GM23338 (cell line): Measurements from ENCODE around the gene ZBTB46. TPM values are rescaled to one million over a fixed set of nuclear protein-coding genes. Genes with fewer than 3 reads are reported as not detected.

Experiments used
- ATAC-seq: fragments of 200-7000 bp; cut with Tn5 transposase; 3 replicates; pipeline ENCODE4 v1.9.1; 2020
- DNase-seq: peaks from one replicate; pipeline ENCODE4 v3.0.0-alpha.2; 2015; ENCODE audit warnings: low spot score
- H2AFZ ChIP-seq: fragments of 200-600 bp; sonication (generic); 2 replicates; pipeline ENCODE4 v1.8.0; 2016; ENCODE audit warnings: antibody characterized with exemption, mild to moderate bottlenecking, moderate library complexity
- H3F3A ChIP-seq: fragments of 200-600 bp; sonication (generic); replicated peaks from 2 replicates; pipeline ENCODE4 v1.8.0; 2017; ENCODE audit warnings: antibody characterized with exemption, mixed run types, low read depth
- H3K27ac ChIP-seq: fragments of 200-600 bp; sonication (generic); 2 replicates; pipeline ENCODE4 v1.6.1; 2016; ENCODE audit warnings: low read depth
- H3K27me3 ChIP-seq: fragments of 200-600 bp; sonication (generic); 2 replicates; pipeline ENCODE4 v1.8.0; 2016; ENCODE audit warnings: mild to moderate bottlenecking, mixed run types, moderate library complexity; ENCODE audit not compliant: insufficient read depth
- H3K36me3 ChIP-seq: fragments of 200-600 bp; sonication (generic); 2 replicates; pipeline ENCODE4 v1.8.0; 2016; ENCODE audit warnings: mild to moderate bottlenecking; ENCODE audit not compliant: insufficient read depth
- H3K4me1 ChIP-seq: fragments of 200-600 bp; sonication (generic); 2 replicates; pipeline ENCODE4 v1.8.0; 2016; ENCODE audit warnings: mild to moderate bottlenecking, moderate library complexity; ENCODE audit not compliant: insufficient read depth
- H3K4me2 ChIP-seq: fragments of 200-600 bp; sonication (generic); 2 replicates; pipeline ENCODE4 v1.7.1; 2017; ENCODE audit warnings: mixed run types
- H3K4me3 ChIP-seq: fragments of 200-600 bp; sonication (generic); 2 replicates; pipeline ENCODE4 v1.6.1; 2016; ENCODE audit warnings: mixed run types
- H3K79me2 ChIP-seq: fragments of 200-600 bp; sonication (generic); replicated peaks from 2 replicates; pipeline ENCODE4 v1.8.0; 2017; ENCODE audit warnings: mild to moderate bottlenecking; ENCODE audit not compliant: insufficient read depth
- H3K9me2 ChIP-seq: fragments of 200-600 bp; sonication (generic); 2 replicates; pipeline ENCODE4 v1.8.0; 2017; ENCODE audit not compliant: insufficient read depth
- H4K20me1 ChIP-seq: fragments of 200-600 bp; sonication (generic); replicated peaks from 2 replicates; pipeline ENCODE4 v1.8.0; 2017; ENCODE audit warnings: mild to moderate bottlenecking; ENCODE audit not compliant: insufficient read depth
- H3K27ac Mint-ChIP-seq: 2 replicates; pipeline ENCODE4 v1.8.0; 2020; ENCODE audit warnings: inconsistent platforms, mild to moderate bottlenecking, moderate library complexity, mixed read lengths
- H3K27me3 Mint-ChIP-seq: 3 replicates; pipeline ENCODE4 v1.8.0; 2022; ENCODE audit warnings: low read depth, mild to moderate bottlenecking, moderate library complexity, mixed read lengths, inconsistent platforms; ENCODE audit not compliant: insufficient read depth, poor library complexity
- H3K36me3 Mint-ChIP-seq: 3 replicates; pipeline ENCODE4 v1.8.0; 2021; ENCODE audit warnings: low read depth, mild to moderate bottlenecking, inconsistent platforms, moderate library complexity, mixed read lengths
- H3K4me1 Mint-ChIP-seq: 3 replicates; pipeline ENCODE4 v1.8.0; 2020; ENCODE audit warnings: mild to moderate bottlenecking, inconsistent platforms, mixed read lengths
- H3K4me3 Mint-ChIP-seq: 3 replicates; pipeline ENCODE4 v1.8.0; 2021; ENCODE audit warnings: moderate library complexity, mild to moderate bottlenecking, inconsistent platforms, mixed read lengths
- H3K9me3 Mint-ChIP-seq: 3 replicates; pipeline ENCODE4 v1.8.0; 2020; ENCODE audit warnings: moderate library complexity, mild to moderate bottlenecking, inconsistent platforms, mixed read lengths
- CREB1 ChIP-seq: fragments of 250-450 bp; sonication (Bioruptor Pico); IDR thresholded peaks from 2 replicates; pipeline ENCODE4 v1.5.0; 2020; ENCODE audit warnings: low read depth, mild to moderate bottlenecking, moderate library complexity
- EZH2 ChIP-seq: fragments of 200-600 bp; sonication (generic); IDR thresholded peaks from one replicate; pipeline ENCODE4 v1.8.0; 2017; ENCODE audit warnings: antibody characterized with exemption, mild to moderate bottlenecking, low read depth; ENCODE audit not compliant: unreplicated experiment
- EZH2phosphoT487 ChIP-seq: fragments of 200-600 bp; sonication (generic); IDR thresholded peaks from one replicate; pipeline ENCODE4 v1.8.1; 2018; ENCODE audit warnings: antibody characterized with exemption; ENCODE audit not compliant: unreplicated experiment
- JUNB ChIP-seq: IDR thresholded peaks from one replicate; pipeline ENCODE4 v1.6.1; 2016; ENCODE audit warnings: antibody characterized with exemption; ENCODE audit not compliant: unreplicated experiment
- NANOG ChIP-seq: IDR thresholded peaks from 2 replicates; pipeline ENCODE4 v1.6.1; 2016; ENCODE audit warnings: antibody characterized with exemption, borderline replicate concordance
- STAT1 ChIP-seq: IDR thresholded peaks from one replicate; pipeline ENCODE4 v1.6.1; 2016; ENCODE audit warnings: antibody characterized with exemption; ENCODE audit not compliant: unreplicated experiment
- ZNF114 ChIP-seq: fragments of 250-450 bp; sonication (Bioruptor Pico); IDR thresholded peaks from 2 replicates; pipeline ENCODE4 v1.5.0; 2020; ENCODE audit warnings: mild to moderate bottlenecking, moderate library complexity
- polyA plus RNA-seq: library from polyadenylated mRNA; unstranded; fragments of >200 nt; fragmentation: Nextera tagmentation; extraction: Ambion mirVana; gene quantifications from 2 replicates; pipeline ENCODE4 v1.2.1, GENCODE V29; 2016
- total RNA-seq: library from RNA; depleted of rRNA; stranded (reverse); fragments of >200 nt; shearing (Covaris generic); gene quantifications from 2 replicates; pipeline ENCODE4 v1.2.3, GENCODE V29; 2014
- TF ChIP-seq, protein P1 (sequence below): fragments of 250-450 bp; sonication (Bioruptor Pico); IDR thresholded peaks from 2 replicates; pipeline ENCODE4 v1.5.0; 2020; ENCODE audit warnings: mild to moderate bottlenecking, moderate library complexity
- TF ChIP-seq, protein P2 (sequence below), 2 experiments: fragments of 200-600 bp in 1 of 2; sonication (generic) in 1 of 2; conservative IDR thresholded peaks; 2 replicates each; pipeline versions ENCODE4 v1.5.1 to v1.6.1; 2016 to 2017; ENCODE audit warnings: antibody characterized with exemption in 2 of 2, low read depth in 2 of 2, mild to moderate bottlenecking in 2 of 2, moderate library complexity in 1 of 2
- TF ChIP-seq, protein P3 (sequence below): IDR thresholded peaks from 2 replicates; pipeline ENCODE4 v1.6.1; 2016; ENCODE audit warnings: antibody characterized with exemption

ZBTB46 gene
- total and polyA plus RNA-seq, 2 experiments from 2014 or later, result 3.2 to 26.9 TPM

DNA sequence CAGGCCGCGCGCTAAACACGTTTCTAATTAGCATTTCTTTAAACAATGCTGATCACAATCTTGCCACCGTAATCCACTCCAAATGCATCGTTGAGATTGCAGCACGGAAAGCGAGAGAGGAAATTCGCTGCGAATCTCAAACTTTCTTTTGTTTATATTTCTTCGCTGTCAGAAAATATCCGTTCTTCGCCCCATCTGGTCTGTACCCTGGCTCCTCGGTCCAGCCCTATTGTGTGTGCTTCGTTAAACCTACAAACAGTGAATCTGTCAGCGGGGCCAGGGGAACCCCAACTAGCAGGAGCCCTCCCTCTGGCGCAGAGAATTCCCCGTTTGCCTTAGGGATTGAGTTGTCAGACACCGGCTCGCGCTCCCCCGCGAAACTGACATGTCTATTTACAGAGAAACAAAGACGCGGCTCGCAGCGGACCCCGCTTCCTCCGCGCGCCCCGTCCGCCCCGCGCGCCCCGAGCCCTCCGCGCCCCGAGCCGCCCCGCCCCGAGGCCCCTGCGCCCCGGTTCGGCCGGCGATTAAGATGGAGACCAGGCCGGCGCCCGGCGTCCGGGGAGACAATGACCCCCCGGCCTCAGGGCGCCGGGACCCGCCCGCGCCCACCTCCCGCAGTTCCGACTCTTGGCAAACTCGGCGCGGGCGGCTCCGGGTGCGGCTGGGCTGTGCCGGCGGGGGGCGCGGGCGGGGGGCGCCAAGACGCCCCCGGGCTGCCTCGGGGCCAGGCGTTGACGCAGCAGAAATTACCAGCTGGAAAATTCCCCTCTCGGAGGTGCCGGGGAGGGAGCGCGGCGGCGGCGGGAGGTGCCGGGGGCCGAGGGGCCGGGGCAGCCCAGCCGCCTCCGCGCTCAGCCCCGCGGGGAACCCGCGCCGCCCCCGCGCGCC is 874 bp downstream of the ZBTB46 start:
- DNase-seq (peak; percentile 61), ATAC-seq (peak; percentile 1; the same call in 1 of the 3 replicates)
- H3K4me3 ChIP-seq, result peak overlapping the region; percentile 63
- H3K27me3 Mint-ChIP-seq, result peaks cover 33% of the 10 kb centered on the region
- H4K20me1 ChIP-seq, result peaks cover 31% of the 10 kb centered on the region
- H3K4me1 ChIP-seq, result peaks cover 27% of the 10 kb centered on the region
- peak; percentile 37 for TF ChIP-seq EZH2
- TF ChIP-seq, protein P1, sequence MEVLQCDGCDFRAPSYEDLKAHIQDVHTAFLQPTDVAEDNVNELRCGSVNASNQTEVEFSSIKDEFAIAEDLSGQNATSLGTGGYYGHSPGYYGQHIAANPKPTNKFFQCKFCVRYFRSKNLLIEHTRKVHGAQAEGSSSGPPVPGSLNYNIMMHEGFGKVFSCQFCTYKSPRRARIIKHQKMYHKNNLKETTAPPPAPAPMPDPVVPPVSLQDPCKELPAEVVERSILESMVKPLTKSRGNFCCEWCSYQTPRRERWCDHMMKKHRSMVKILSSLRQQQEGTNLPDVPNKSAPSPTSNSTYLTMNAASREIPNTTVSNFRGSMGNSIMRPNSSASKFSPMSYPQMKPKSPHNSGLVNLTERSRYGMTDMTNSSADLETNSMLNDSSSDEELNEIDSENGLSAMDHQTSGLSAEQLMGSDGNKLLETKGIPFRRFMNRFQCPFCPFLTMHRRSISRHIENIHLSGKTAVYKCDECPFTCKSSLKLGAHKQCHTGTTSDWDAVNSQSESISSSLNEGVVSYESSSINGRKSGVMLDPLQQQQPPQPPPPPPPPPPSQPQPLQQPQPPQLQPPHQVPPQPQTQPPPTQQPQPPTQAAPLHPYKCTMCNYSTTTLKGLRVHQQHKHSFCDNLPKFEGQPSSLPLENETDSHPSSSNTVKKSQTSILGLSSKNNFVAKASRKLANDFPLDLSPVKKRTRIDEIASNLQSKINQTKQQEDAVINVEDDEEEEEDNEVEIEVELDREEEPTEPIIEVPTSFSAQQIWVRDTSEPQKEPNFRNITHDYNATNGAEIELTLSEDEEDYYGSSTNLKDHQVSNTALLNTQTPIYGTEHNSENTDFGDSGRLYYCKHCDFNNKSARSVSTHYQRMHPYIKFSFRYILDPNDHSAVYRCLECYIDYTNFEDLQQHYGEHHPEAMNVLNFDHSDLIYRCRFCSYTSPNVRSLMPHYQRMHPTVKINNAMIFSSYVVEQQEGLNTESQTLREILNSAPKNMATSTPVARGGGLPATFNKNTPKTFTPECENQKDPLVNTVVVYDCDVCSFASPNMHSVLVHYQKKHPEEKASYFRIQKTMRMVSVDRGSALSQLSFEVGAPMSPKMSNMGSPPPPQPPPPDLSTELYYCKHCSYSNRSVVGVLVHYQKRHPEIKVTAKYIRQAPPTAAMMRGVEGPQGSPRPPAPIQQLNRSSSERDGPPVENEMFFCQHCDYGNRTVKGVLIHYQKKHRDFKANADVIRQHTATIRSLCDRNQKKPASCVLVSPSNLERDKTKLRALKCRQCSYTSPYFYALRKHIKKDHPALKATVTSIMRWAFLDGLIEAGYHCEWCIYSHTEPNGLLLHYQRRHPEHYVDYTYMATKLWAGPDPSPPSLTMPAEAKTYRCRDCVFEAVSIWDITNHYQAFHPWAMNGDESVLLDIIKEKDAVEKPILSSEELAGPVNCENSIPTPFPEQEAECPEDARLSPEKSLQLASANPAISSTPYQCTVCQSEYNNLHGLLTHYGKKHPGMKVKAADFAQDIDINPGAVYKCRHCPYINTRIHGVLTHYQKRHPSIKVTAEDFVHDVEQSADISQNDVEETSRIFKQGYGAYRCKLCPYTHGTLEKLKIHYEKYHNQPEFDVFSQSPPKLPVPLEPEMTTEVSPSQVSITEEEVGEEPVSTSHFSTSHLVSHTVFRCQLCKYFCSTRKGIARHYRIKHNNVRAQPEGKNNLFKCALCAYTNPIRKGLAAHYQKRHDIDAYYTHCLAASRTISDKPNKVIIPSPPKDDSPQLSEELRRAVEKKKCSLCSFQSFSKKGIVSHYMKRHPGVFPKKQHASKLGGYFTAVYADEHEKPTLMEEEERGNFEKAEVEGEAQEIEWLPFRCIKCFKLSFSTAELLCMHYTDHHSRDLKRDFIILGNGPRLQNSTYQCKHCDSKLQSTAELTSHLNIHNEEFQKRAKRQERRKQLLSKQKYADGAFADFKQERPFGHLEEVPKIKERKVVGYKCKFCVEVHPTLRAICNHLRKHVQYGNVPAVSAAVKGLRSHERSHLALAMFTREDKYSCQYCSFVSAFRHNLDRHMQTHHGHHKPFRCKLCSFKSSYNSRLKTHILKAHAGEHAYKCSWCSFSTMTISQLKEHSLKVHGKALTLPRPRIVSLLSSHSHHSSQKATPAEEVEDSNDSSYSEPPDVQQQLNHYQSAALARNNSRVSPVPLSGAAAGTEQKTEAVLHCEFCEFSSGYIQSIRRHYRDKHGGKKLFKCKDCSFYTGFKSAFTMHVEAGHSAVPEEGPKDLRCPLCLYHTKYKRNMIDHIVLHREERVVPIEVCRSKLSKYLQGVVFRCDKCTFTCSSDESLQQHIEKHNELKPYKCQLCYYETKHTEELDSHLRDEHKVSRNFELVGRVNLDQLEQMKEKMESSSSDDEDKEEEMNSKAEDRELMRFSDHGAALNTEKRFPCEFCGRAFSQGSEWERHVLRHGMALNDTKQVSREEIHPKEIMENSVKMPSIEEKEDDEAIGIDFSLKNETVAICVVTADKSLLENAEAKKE, result no peak
- no peaks in the 10 kb centered on the region for H3K9me3 Mint-ChIP-seq
- no peaks in the 10 kb centered on the region; the same call in 2 of the 3 replicates for H3K36me3 Mint-ChIP-seq
- H3K4me2 ChIP-seq, result peak overlapping the region; percentile 93
- no peak overlapping the region for H3K27ac ChIP-seq
- peak overlapping the region; percentile 84 for H3K4me3 Mint-ChIP-seq
- H3K79me2 ChIP-seq, result peaks cover 42% of the 10 kb centered on the region
- H3K4me1 Mint-ChIP-seq, result peaks cover 40% of the 10 kb centered on the region
- peaks cover 26% of the 10 kb centered on the region; the same call in 1 of the 2 replicates for H3F3A ChIP-seq
- H2AFZ ChIP-seq, result no peak overlapping the region
- H3K36me3 ChIP-seq, result no peaks in the 10 kb centered on the region
- peaks cover 48% of the 10 kb centered on the region for H3K27me3 ChIP-seq
- no peaks in the 10 kb centered on the region for H3K9me2 ChIP-seq
- H3K27ac Mint-ChIP-seq, result no peak overlapping the region

DNA sequence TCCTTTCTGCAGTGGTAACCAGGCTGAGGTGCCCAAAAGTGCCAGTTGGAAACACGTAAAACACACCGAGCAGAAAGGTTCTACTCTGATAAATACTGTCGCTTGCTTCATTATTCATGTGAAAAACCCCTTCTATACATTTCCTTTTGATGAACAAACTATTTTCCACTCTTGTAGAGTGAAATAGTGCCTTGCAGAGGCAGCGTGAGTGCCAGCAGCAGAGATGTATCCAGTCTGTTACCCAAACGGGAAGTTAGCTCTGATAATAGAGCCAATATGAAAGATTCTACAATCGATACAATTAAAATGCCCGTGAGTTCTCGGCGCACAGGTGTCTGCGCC is 1.5 kb downstream of the ZBTB46 start:
- Histone ChIP-seq H2AFZ (no peak overlapping the region), H3K27ac (no peak overlapping the region), H3K79me2 (peaks cover 42% of the 10 kb centered on the region), H3K4me2 (peak overlapping the region; percentile 93), H4K20me1 (peaks cover 31% of the 10 kb centered on the region), H3K4me3 (peak overlapping the region; percentile 63), H3K27me3 (peaks cover 48% of the 10 kb centered on the region), H3F3A (peaks cover 26% of the 10 kb centered on the region; the same call in 1 of the 2 replicates), H3K9me2 (no peaks in the 10 kb centered on the region), H3K36me3 (no peaks in the 10 kb centered on the region), H3K4me1 (peaks cover 23% of the 10 kb centered on the region)
- ATAC-seq (no peak), DNase-seq (no peak)
- H3K27ac Mint-ChIP-seq, result no peak overlapping the region
- H3K4me3 Mint-ChIP-seq, result peak overlapping the region; percentile 84
- H3K4me1 Mint-ChIP-seq, result peaks cover 36% of the 10 kb centered on the region
- H3K27me3 Mint-ChIP-seq, result peaks cover 33% of the 10 kb centered on the region
- H3K36me3 Mint-ChIP-seq, result no peaks in the 10 kb centered on the region; the same call in 2 of the 3 replicates
- H3K9me3 Mint-ChIP-seq, result no peaks in the 10 kb centered on the region
- TF ChIP-seq CREB1 (CRISPR knock-in tag), result no peak
- TF ChIP-seq, protein P2, sequence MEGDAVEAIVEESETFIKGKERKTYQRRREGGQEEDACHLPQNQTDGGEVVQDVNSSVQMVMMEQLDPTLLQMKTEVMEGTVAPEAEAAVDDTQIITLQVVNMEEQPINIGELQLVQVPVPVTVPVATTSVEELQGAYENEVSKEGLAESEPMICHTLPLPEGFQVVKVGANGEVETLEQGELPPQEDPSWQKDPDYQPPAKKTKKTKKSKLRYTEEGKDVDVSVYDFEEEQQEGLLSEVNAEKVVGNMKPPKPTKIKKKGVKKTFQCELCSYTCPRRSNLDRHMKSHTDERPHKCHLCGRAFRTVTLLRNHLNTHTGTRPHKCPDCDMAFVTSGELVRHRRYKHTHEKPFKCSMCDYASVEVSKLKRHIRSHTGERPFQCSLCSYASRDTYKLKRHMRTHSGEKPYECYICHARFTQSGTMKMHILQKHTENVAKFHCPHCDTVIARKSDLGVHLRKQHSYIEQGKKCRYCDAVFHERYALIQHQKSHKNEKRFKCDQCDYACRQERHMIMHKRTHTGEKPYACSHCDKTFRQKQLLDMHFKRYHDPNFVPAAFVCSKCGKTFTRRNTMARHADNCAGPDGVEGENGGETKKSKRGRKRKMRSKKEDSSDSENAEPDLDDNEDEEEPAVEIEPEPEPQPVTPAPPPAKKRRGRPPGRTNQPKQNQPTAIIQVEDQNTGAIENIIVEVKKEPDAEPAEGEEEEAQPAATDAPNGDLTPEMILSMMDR (conservative IDR thresholded peaks at IDR 0.05; ENCODE audit: low read depth in 2 of 2), result no peak
- TF ChIP-seq, protein P3, sequence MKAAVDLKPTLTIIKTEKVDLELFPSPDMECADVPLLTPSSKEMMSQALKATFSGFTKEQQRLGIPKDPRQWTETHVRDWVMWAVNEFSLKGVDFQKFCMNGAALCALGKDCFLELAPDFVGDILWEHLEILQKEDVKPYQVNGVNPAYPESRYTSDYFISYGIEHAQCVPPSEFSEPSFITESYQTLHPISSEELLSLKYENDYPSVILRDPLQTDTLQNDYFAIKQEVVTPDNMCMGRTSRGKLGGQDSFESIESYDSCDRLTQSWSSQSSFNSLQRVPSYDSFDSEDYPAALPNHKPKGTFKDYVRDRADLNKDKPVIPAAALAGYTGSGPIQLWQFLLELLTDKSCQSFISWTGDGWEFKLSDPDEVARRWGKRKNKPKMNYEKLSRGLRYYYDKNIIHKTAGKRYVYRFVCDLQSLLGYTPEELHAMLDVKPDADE, result no peak
- TF ChIP-seq ZNF114 (CRISPR knock-in tag), result no peak
- no peak for TF ChIP-seq EZH2phosphoT487
- no peak for TF ChIP-seq NANOG
- no peak for TF ChIP-seq JUNB
- no peak for TF ChIP-seq EZH2
- TF ChIP-seq STAT1, result no peak
